GM23338 (cell line): Measurements from ENCODE around the gene UBN2.

Experiments used
- CTCF ChIP-seq, 2 experiments: fragments of 200-600 bp in 1 of 2; sonication (generic) in 1 of 2; conservative IDR thresholded peaks; 2 replicates each; pipeline versions ENCODE4 v1.5.1 to v1.6.1; 2016 to 2017; ENCODE audit warnings: antibody characterized with exemption in 2 of 2, low read depth in 2 of 2, mild to moderate bottlenecking in 2 of 2, moderate library complexity in 1 of 2
- ETS1 ChIP-seq: IDR thresholded peaks from 2 replicates; pipeline ENCODE4 v1.6.1; 2016; ENCODE audit warnings: antibody characterized with exemption
- EZH2 ChIP-seq: fragments of 200-600 bp; sonication (generic); IDR thresholded peaks from one replicate; pipeline ENCODE4 v1.8.0; 2017; ENCODE audit warnings: antibody characterized with exemption, mild to moderate bottlenecking, low read depth; ENCODE audit not compliant: unreplicated experiment
- EZH2phosphoT487 ChIP-seq: fragments of 200-600 bp; sonication (generic); IDR thresholded peaks from one replicate; pipeline ENCODE4 v1.8.1; 2018; ENCODE audit warnings: antibody characterized with exemption; ENCODE audit not compliant: unreplicated experiment
- JUNB ChIP-seq: IDR thresholded peaks from one replicate; pipeline ENCODE4 v1.6.1; 2016; ENCODE audit warnings: antibody characterized with exemption; ENCODE audit not compliant: unreplicated experiment
- POLR2AphosphoS5 ChIP-seq: IDR thresholded peaks from 2 replicates; pipeline ENCODE4 v1.6.1; 2016; ENCODE audit warnings: antibody characterized with exemption, low read depth
- REST ChIP-seq: IDR thresholded peaks from one replicate; pipeline ENCODE4 v1.6.1; 2018; ENCODE audit warnings: antibody characterized with exemption; ENCODE audit not compliant: unreplicated experiment
- STAT1 ChIP-seq: IDR thresholded peaks from one replicate; pipeline ENCODE4 v1.6.1; 2016; ENCODE audit warnings: antibody characterized with exemption; ENCODE audit not compliant: unreplicated experiment
- ZNF114 ChIP-seq: fragments of 250-450 bp; sonication (Bioruptor Pico); IDR thresholded peaks from 2 replicates; pipeline ENCODE4 v1.5.0; 2020; ENCODE audit warnings: mild to moderate bottlenecking, moderate library complexity
- ZNF331 ChIP-seq: fragments of 250-450 bp; sonication (Bioruptor Pico); IDR thresholded peaks from 2 replicates; pipeline ENCODE4 v1.5.0; 2020; ENCODE audit warnings: low read depth, mild to moderate bottlenecking, moderate library complexity
- ZNF462 ChIP-seq: fragments of 250-450 bp; sonication (Bioruptor Pico); IDR thresholded peaks from 2 replicates; pipeline ENCODE4 v1.5.0; 2020; ENCODE audit warnings: mild to moderate bottlenecking, moderate library complexity

- no peak for TF ChIP-seq POLR2AphosphoS5
- TF ChIP-seq JUNB = no peak
- no peak for TF ChIP-seq CTCF (conservative IDR thresholded peaks at IDR 0.05; ENCODE audit: low read depth in 2 of 2)
- no peak for TF ChIP-seq REST
- TF ChIP-seq EZH2 = no peak
- no peak for TF ChIP-seq ZNF331 (CRISPR knock-in tag)
- no peak for TF ChIP-seq EZH2phosphoT487
- no peak for TF ChIP-seq ZNF114 (CRISPR knock-in tag)
- no peak for TF ChIP-seq ZNF462 (CRISPR knock-in tag)
- TF ChIP-seq STAT1 = no peak
- TF ChIP-seq ETS1 = no peak
Observed at GRCh38 chr7:139254728-139255127, 23.7 kb downstream of the UBN2 start.
